Measurements from ENCODE around the gene DMRTB1.

The DMRTB1 gene

DNA sequence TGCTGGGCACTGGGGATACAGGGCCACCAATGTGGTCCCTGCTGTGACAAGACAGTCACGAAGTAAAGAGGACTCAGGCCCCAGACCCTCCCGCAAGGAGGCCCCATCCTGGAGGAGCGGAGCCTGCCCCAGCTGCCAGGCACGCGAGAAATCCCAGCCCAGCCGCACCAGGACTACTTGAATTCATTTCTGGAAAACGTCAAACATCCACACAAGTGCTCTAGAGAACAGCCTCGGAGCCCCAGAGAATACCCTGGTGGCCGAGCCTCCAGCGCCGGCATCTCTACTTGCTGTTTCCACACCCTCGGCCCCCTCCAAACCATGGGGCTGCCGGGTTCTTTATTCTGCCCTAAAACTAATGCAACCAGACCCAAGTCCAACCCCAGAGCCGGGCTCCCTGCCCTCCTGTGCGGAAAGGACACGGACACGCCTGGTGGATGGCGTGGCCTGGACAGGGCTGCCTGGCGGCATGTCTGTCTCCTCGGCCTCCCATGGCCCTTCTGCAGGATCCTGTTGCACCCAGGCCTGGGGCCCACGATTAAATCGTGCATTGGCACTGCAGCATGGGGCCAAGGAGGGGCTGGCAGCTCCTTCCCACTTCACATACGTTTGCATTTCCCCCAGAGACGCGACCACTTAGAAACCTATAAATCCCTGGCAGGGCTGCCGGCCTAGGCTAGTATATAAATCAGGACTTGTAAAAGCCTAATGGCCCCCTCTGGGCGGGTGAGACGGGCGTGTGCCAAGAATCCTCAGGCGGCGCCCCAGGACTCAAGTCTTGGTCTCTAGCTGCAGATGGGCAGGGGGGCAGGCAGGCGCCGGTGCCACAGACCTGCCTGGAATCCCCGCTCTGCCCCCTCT, 41.2 kb downstream of the DMRTB1 start:
- no peak overlapping the region for H3K4me3 ChIP-seq (ENCODE audit: low read depth, low read length)
- TF ChIP-seq, protein P1, sequence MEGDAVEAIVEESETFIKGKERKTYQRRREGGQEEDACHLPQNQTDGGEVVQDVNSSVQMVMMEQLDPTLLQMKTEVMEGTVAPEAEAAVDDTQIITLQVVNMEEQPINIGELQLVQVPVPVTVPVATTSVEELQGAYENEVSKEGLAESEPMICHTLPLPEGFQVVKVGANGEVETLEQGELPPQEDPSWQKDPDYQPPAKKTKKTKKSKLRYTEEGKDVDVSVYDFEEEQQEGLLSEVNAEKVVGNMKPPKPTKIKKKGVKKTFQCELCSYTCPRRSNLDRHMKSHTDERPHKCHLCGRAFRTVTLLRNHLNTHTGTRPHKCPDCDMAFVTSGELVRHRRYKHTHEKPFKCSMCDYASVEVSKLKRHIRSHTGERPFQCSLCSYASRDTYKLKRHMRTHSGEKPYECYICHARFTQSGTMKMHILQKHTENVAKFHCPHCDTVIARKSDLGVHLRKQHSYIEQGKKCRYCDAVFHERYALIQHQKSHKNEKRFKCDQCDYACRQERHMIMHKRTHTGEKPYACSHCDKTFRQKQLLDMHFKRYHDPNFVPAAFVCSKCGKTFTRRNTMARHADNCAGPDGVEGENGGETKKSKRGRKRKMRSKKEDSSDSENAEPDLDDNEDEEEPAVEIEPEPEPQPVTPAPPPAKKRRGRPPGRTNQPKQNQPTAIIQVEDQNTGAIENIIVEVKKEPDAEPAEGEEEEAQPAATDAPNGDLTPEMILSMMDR (IDR thresholded peaks at IDR 0.05; ENCODE audit: control insufficient read depth, extremely low read depth, insufficient read depth): no peak
- DNase-seq (ENCODE audit: low read depth): no peak

DNA sequence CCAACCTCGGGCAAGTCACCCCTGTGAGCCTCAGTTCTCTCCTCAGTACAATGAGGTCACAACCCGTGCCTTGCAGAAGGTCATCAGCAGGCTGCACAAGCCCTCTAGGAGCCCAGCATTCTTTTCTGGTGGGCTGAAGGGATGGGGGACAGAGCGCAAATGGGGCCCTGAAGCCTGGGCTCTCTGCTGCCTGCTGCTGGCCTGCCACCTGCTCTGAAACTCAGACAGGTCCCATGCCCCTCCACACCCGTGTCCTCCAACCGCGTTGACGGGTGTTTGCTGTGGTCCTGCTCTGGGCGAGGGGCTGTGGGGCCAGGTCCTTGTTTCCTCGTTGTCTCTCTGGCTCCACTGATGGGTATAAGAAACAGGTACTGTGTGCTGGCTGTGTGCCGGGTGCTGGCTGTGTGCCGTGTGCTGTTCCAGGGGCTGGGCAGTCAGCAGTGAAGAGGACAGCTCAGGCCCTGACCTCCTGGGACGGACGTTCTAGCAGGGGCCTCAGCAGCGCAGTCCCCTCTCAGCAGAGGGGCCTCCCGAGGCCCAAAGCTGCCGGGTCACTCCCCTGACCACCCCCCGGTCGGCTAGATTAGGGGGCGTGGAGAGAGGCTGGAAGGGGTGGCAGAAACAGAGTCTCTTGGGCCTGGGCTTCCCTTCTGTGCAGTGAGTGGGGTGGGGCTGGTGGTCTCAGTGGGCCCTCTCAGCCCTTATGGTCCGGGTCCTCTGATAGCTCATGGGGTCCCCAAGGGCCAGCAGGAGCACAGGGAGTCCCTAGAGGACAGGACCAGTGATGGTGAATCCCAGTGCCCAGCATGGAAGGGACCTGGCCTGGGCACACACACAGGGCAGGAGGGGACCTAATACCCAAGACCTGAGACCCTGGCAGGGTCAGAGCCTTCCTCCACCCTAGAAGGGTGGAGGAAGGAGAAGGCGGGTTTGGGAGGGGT, 42.1 kb downstream of the DMRTB1 start:
- no peak for DNase-seq (ENCODE audit: low read depth)
- H3K4me3 ChIP-seq (ENCODE audit: low read depth, low read length): no peak overlapping the region
- TF ChIP-seq, protein P1 (IDR thresholded peaks at IDR 0.05; ENCODE audit: control insufficient read depth, extremely low read depth, insufficient read depth): no peak

DNA sequence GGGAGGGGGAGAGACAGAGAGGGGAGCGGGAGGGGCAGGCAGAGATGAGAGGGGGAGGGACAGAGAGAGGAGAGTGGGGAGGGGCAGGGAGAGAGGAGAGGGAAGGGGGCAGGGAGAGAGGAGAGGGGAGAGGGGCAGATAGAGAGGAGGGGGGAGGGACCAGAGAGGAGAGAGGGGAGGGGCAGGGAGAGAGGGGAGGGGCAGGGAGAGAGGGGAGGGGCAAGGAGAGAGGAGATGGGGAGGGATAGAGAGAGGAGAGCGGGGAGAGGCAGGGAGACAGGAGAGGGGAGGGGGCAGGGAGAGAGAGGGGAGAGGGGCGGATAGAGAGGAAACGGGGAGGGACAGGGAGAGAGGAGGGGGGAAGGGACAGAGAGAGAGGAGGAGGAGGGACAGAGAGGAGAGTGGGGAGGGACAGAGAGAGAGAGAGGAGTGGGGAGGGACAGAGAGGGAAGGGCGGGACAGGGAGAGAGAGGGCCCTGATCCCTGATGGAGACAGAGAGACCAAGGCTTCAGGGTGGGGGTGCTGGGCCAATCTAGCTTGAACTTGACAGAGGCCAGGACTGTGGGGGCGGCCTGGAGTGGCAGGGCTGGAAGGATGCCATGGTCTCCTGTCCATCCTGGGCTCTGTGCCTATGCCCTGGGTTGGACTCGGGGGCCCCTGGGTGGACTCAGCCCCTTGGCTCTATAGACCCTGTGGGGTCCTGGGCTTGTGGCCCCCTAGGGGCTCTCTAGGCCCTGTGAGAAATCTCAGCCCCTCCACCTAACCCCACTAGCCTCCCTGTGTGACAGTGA, 43.6 kb downstream of the DMRTB1 start:
- H3K4me3 ChIP-seq (ENCODE audit: low read depth, low read length): no peak overlapping the region
- TF ChIP-seq, protein P1 (IDR thresholded peaks at IDR 0.05; ENCODE audit: control insufficient read depth, extremely low read depth, insufficient read depth): no peak
- no peak for DNase-seq (ENCODE audit: low read depth)

DNA sequence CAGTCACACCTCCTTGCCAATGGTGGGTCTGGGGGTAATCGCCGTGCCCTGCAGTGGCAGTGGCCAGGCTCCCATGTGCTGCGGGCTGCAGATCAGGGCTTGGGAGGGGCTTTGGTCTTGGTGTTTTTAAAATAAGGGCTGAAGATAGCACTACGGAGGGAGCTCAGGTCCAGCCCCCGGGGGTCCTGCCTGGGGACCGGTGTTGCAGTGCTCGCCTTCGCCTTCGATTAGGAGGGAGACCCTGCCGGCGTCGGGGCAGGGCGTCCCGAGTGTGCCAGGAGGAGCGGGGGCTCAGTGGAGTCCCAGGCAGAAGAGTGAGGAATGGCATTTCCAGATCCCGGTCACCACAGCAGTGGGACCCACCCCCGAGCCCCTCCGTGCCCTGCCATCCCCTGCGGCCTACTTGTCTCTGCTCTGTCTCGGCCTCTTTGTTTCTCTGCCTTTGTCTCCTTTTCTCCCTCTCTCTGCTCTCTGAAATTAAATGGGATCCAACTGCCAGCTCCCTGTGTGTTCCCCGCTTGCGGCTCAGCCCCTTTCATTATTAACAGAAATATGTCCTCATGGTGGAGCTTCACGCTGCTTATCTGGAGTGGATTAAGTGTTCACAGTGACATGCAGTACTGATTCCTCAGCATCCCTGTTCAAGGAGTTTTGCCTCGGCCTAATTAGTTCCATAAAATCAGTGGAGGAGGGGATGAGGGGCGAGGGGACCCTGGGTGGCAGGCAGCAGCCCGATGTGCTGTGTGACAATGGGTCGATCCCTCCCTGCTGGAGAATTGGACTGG, 44.4 kb downstream of the DMRTB1 start:
- no peak for DNase-seq (ENCODE audit: low read depth)
- TF ChIP-seq, protein P1 (IDR thresholded peaks at IDR 0.05; ENCODE audit: control insufficient read depth, extremely low read depth, insufficient read depth): no peak
- no peak overlapping the region for H3K4me3 ChIP-seq (ENCODE audit: low read depth, low read length)

DNA sequence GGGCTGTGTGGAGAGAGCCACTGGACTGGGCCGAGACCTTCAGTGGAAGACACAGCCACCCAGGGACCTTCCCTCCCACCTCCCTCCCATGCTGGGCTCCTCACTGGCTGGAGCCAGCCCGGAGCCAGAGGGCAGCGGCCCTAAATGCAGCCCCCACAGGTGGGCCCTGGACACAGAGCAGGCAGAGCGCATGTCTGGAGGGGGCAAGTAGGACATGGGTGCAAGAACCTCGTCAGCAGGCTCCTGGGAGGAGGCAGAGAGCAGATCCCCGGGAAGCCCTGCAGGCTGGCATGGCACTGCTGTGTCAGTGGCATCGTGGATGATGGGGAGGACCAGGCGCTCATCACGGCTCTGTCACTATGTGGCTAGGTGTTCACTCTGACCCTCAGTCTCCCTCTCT, 45.7 kb downstream of the DMRTB1 start:
- no peak overlapping the region for H3K4me3 ChIP-seq (ENCODE audit: low read depth, low read length)
- TF ChIP-seq, protein P1 (IDR thresholded peaks at IDR 0.05; ENCODE audit: control insufficient read depth, extremely low read depth, insufficient read depth): no peak
- DNase-seq (ENCODE audit: low read depth): no peak

DNA sequence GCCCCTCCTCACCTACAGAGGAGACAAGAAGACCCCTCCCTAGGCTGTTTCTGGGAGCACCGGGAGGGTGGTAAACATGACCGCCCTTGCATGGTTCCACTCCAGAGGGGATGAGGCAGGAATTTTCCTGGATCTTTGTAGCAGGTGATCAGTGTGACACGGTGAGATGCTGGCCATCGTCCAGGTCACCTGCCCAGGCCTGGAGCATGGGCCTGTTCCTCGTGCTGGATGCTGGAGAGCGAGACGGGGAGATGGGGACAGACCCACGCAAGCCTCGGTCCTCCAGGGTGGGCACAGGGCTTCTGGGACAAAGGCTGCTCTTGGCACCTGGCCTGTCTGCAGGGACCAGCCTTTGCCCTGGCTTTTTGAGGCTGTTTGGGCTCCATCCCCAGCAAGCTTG, 46.2 kb downstream of the DMRTB1 start:
- H3K4me3 ChIP-seq (ENCODE audit: low read depth, low read length): no peak overlapping the region
- DNase-seq (ENCODE audit: low read depth): no peak
- TF ChIP-seq, protein P1 (IDR thresholded peaks at IDR 0.05; ENCODE audit: control insufficient read depth, extremely low read depth, insufficient read depth): no peak
